ENCODE data around the gene MMP3. TPM values are rescaled to one million over a fixed set of nuclear protein-coding genes. Genes with fewer than 3 reads are reported as not detected.

MMP3 gene
- total RNA-seq, 1 experiment from 2014 or later, result not detected

- WGBS (ENCODE audit: extremely low coverage, insufficient read length, low lambda C conversion rate), result no CpG with 5 or more reads among the region's 6 CpGs
- no peak overlapping the region for H4K91ac ChIP-seq (ENCODE audit: insufficient read length, low read depth, low read length)
- H3K23ac ChIP-seq (ENCODE audit: insufficient read length, low read depth, low read length), result no peak overlapping the region
- no peak overlapping the region for H4K5ac ChIP-seq (ENCODE audit: insufficient read length, low read depth, low read length)
- DNase-seq, result no peak
- no peak overlapping the region for H3K56ac ChIP-seq (ENCODE audit: insufficient read length, low read depth, low read length)
- H3K14ac ChIP-seq (ENCODE audit: insufficient read depth, low read length), result no peak overlapping the region
- H4K8ac ChIP-seq (replicated peaks; ENCODE audit: insufficient read length, low read depth, low read length), result no peak overlapping the region
- Mint-ChIP-seq H3K9me3 (no peaks in the 10 kb centered on the region), H3K4me1 (no peaks in the 10 kb centered on the region), H3K4me3 (no peak overlapping the region), H3K36me3 (ENCODE audit: insufficient read depth in 1 of 3, low read depth in 3 of 3) (no peaks in the 10 kb centered on the region), H3K27ac (no peak overlapping the region; a peak in 1 of 7 replicates), H3K27me3 (ENCODE audit: low read depth) (no peaks in the 10 kb centered on the region)
- H2BK20ac ChIP-seq (ENCODE audit: low read depth, low read length, poor library complexity, severe bottlenecking), result no peak overlapping the region
- no peaks in the 10 kb centered on the region for H3K9me3 ChIP-seq (ENCODE audit: control insufficient read depth, low read depth, low read length)
- no peaks in the 10 kb centered on the region for H3K79me2 ChIP-seq (ENCODE audit: insufficient read depth, low read length)
- no peak overlapping the region for H3K9ac ChIP-seq (ENCODE audit: extremely low read depth, insufficient read length, low read length)
- no peak overlapping the region for H2BK12ac ChIP-seq (ENCODE audit: insufficient read length, low read depth, low read length)
- H3K23me2 ChIP-seq (ENCODE audit: insufficient read length, low read depth, low read length, poor library complexity, severe bottlenecking), result no peaks in the 10 kb centered on the region
- H3K18ac ChIP-seq (ENCODE audit: insufficient read length, low read depth, low read length), result no peak overlapping the region
- no peaks in the 10 kb centered on the region for H4K20me1 ChIP-seq (ENCODE audit: control insufficient read depth, insufficient read depth, insufficient read length)
- H2BK5ac ChIP-seq (ENCODE audit: insufficient read length, low read length), result no peak overlapping the region
- no peak overlapping the region for H3T11ph ChIP-seq (ENCODE audit: low read length)
- no peaks in the 10 kb centered on the region for H3K4me1 ChIP-seq (ENCODE audit: insufficient read depth, low read length)
- H3K79me1 ChIP-seq (ENCODE audit: insufficient read depth, low read depth, low read length, poor library complexity, severe bottlenecking), result no peaks in the 10 kb centered on the region
- H3K27me3 ChIP-seq (ENCODE audit: insufficient read depth, low read length), result no peaks in the 10 kb centered on the region
- H2BK15ac ChIP-seq (ENCODE audit: low read depth, low read length), result no peak overlapping the region
- H3K4ac ChIP-seq (ENCODE audit: low read depth, low read length), result no peak overlapping the region
- no peak overlapping the region for H3K4me2 ChIP-seq (ENCODE audit: insufficient read depth, insufficient read length, low read length)
- no peak for TF ChIP-seq CTCF (conservative IDR thresholded peaks at IDR 0.05)
- no peak overlapping the region for H2BK120ac ChIP-seq (ENCODE audit: low read depth, low read length, poor library complexity, severe bottlenecking)
- H2AFZ ChIP-seq (ENCODE audit: low read length), result no peak overlapping the region
- H3K27ac ChIP-seq (ENCODE audit: insufficient read length, low read depth, low read length), result no peak overlapping the region
- H2AK5ac ChIP-seq (ENCODE audit: insufficient read length, low read length), result no peak overlapping the region
These were observed 43.6 kb downstream of the MMP3 start for GRCh38 chr11:102799681-102800340.
